ENCODE measurements around the gene RBM33.
"Not testable (repeated sequence)": the region's sequence is repeated elsewhere in the genome, so short reads cannot be mapped to it uniquely, and the experiment has no call there.

Gene RBM33

GRCh38 chr7:155665079-155665956 is 20.9 kb downstream of the RBM33 start:
- DNase-seq (ENCODE audit: low read depth in 3 of 3): no peak

DNA sequence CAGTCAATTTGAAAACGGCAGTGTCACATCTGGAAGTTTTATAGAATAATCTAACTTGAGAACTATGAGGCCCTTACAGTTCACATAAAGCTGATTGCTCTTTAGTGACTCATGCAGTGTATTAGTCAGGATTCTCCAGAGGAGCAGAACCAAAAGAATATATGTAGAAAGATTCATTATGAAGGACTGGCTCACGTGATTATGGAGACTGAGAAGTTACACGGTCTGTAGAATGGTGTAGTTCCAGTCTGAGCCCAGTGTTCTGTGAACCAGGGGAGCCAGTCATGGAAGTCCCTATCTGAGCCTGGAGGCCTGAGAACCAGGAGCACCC is 21.5 kb downstream of the RBM33 start:
- no peak for DNase-seq (ENCODE audit: low read depth in 3 of 3)

DNA sequence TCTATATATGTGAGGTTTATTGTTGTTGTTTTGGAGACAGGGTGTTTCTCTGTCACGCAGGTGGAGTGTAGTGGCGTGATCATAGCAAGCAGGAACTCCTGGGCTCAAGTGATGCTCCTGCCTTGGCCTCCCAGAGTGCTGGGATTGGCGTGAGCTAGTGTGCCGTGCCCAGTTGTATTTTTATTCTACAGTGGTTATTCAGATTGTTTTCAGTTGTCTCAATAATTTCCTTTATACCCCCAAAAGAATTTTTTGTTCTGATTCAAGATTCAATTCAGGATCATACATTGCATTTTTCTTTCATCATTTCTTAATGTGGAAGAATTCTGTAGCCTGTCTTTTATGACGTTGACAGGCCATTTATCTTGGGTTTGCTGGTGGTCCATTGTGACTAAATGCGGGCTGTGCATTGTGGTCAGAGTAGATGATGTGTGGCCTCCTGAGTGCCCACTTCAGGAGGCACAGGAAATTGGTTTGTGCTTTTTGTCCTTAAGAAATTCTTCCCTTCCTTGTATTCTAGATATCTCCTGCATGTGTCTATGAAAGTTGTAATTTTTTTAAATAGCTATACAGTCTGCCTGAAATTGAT is 22.9 kb downstream of the RBM33 start:
- no peak for DNase-seq (ENCODE audit: low read depth in 3 of 3)

GRCh38 chr7:155669717-155670505 is 25.4 kb downstream of the RBM33 start:
- no peak for DNase-seq (ENCODE audit: low read depth in 3 of 3)

- no peak for DNase-seq (ENCODE audit: low read depth in 3 of 3)
Observed at GRCh38 chr7:155670521-155670920, 26.1 kb downstream of the RBM33 start.

- no peak for DNase-seq (ENCODE audit: low read depth in 3 of 3)
Observed at GRCh38 chr7:155674556-155674955, 30.1 kb downstream of the RBM33 start.

DNA sequence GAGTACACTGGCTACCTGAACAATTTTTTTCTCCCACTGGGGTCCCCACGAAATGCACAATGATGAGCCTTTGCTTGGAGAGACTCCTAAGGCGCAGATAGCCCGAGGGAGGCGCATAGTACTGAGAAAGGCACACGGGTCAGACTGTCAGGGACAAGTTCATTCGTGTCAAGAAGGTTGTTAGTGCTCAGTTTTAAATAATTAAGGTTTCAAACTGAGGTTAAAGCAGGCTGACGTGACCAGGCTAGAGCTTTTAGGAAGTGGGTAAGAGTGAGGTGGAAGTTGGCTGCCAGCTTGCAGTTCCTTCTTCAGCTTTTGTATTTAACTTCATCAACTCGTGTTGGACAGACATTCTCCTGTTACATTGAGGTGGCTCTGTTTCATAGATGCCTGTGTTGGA is 31.6 kb downstream of the RBM33 start:
- DNase-seq (ENCODE audit: low read depth in 3 of 3): no peak

- DNase-seq (ENCODE audit: low read depth in 3 of 3): no peak
Observed at GRCh38 chr7:155677688-155678087, 33.2 kb downstream of the RBM33 start.

DNA sequence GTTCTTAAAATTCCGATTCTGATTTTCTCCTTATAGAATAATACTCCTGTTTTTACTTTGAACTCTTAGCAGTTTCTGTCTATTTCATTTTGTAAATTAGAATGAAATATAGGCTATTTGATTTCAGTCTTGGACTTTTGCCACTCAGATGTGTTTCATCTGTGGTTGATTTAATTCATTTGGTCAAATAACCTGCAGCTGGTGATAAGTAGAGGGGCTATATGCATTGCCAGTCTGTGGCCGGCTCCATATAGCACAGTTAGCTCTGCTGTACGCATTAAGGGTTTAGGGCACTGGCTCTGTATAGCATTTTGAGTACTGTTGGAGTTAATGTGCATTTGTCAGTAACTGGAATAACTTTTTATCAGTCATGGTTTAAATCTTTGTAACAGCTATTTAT is 35.7 kb downstream of the RBM33 start:
- no peak for DNase-seq (ENCODE audit: low read depth in 3 of 3)

- DNase-seq (ENCODE audit: low read depth in 3 of 3): no peak
Observed at GRCh38 chr7:155680864-155681263, 36.4 kb downstream of the RBM33 start.

GRCh38 chr7:155681663-155682062 is 37.2 kb downstream of the RBM33 start:
- no peak for DNase-seq (ENCODE audit: low read depth in 3 of 3)

DNA sequence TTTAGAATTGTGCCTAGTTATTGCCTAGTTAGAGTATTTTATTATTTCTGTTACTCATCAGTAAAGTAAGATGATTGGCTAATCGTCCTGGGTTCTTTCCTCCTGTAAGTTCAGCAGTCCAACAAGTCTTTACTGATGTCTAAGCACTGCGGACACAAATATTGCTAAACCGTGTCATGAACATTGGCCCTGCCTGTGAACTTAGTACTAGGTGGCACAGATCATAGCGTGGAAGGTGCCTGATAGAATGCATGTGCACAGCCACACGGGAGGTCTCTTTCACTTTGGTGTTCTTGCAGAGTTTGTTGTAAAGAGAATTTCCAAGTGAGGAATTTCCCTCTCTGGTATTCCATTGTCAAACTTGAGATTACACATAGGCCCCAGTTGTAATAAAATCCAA is 38.0 kb downstream of the RBM33 start:
- DNase-seq (ENCODE audit: low read depth in 3 of 3): no peak

DNA sequence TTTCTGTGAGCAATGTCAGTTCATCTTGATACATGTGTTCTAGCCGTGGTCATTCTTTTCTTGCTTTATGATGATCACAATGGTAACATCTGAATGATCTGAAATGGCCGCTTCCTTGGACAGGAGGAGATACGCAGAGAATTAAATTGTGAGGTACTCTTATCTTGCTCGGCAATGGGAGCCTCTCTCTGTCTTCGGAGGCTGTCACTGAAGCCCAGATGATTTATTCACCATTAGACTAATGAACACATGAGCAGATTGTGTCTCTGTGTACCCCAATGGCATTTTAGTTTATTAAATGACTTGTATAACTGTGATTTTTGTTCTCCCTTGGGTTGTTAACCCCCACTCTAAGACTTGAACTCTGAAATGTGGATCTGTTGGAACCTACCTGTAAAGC is 38.6 kb downstream of the RBM33 start:
- no peak for DNase-seq (ENCODE audit: low read depth in 3 of 3)

DNA sequence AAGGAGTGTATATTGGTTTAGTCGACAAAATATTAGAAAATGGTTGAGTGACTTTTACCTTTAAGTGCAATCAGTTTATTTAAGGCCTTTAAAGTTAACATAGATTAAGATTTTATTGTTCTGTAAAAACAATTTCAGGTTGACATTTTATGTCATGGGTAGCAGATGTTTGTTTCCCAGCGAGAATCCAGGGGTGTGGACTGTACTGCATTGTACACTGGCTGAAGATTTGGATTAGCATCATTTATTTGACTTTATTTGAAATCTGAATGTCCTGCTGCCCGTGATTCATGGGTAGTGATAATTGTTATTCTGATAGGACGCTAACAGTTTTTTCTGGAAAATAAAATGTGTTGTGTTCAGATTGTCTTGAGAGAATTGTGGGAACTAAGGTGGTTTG is 39.3 kb downstream of the RBM33 start:
- DNase-seq (ENCODE audit: low read depth in 3 of 3): no peak

GRCh38 chr7:155684543-155684942 is 40.1 kb downstream of the RBM33 start:
- no peak for DNase-seq (ENCODE audit: low read depth in 3 of 3)

- DNase-seq (ENCODE audit: low read depth in 3 of 3): no peak
Observed at GRCh38 chr7:155685070-155685790, 40.8 kb downstream of the RBM33 start.

- no peak for DNase-seq (ENCODE audit: low read depth in 3 of 3)
Observed at GRCh38 chr7:155685791-155686160, 41.3 kb downstream of the RBM33 start.

- not testable (repeated sequence) for DNase-seq (ENCODE audit: low read depth in 3 of 3)
Observed at GRCh38 chr7:155686620-155687324, 42.3 kb downstream of the RBM33 start.

DNA sequence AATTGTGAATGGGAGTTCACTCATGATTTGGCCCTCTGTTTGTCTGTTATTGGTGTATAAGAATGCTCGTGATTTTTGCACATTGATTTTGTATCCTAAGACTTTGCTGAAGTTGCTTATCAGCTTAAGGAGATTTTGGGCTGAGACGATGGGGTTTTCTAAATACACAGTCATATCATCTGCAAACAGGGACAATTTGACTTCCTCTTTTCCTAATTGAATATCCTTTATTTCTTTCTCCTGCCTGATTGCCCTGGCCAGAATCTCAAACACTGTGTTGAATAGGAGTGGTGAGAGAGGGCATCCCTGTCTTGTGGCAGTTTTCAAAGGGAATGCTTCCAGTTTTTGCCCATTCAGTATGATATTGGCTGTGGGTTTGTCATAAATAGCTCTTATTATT is 43.8 kb downstream of the RBM33 start:
- not testable (repeated sequence) for DNase-seq (ENCODE audit: low read depth in 3 of 3)

DNA sequence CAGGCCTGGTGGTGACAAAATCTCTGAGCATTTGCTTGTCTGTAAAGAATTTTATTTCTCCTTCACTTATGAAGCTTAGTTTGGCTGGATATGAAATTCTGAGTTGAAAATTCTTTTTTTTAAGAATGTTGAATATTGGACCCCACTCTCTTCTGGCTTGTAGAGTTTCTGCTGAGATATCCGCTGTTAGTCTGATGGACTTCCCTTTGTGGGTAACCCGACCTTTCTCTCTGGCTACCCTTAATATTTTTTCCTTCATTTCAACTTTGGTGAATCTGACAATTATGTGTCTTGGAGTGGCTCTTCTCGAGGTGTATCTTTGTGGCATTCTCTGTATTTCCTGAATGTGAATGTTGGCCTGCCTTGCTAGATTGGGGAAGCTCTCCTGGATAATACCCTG is 46.2 kb downstream of the RBM33 start:
- DNase-seq (ENCODE audit: low read depth in 3 of 3): not testable (repeated sequence)

DNA sequence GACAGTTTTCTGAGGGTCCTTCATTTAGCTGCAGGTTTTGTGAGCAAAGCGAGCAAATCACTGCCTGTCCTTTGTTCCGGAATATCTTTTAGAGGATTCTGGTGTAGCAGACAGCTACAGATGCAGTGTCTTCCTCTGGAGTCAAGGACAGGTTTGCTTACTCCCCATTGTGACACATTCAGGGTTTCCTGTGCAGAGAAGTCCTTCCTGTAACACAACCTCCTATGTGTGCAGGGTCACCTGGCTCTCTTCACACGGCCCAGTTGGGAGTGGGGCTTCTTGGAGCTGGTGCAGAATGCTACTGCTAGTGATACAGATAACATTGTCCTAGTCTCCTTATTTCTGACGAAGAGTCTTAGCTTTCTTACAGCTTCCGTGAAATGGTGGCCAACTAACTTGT is 47.9 kb downstream of the RBM33 start:
- no peak for DNase-seq (ENCODE audit: low read depth in 3 of 3)

GRCh38 chr7:155693826-155694225 is 49.4 kb downstream of the RBM33 start:
- no peak for DNase-seq (ENCODE audit: low read depth in 3 of 3)

All from stimulated activated CD4-positive, alpha-beta T cell treated with anti-CD3 and anti-CD28 coated beads, TNF-alpha, amount 100 ng/mL, for 4 hours (primary cell).